Osteoblast (primary cell): Measurements from ENCODE around the gene MGAT4A. TPM values are rescaled to one million over a fixed set of nuclear protein-coding genes. Genes with fewer than 3 reads are reported as not detected.

Experiments
- DNase-seq: peaks from one replicate; pipeline ENCODE4 v3.0.0; 2011; ENCODE audit warnings: low spot score, mixed read lengths; ENCODE audit not compliant: insufficient read length; ENCODE audit errors: missing footprints
- H2AFZ ChIP-seq: 2 replicates; pipeline ENCODE4 v1.6.0; 2011; ENCODE audit warnings: mild to moderate bottlenecking, low read length
- H3K27ac ChIP-seq: 2 replicates; pipeline ENCODE4 v1.5.1; 2011; ENCODE audit warnings: mild to moderate bottlenecking, low read depth, low read length, moderate library complexity
- H3K27me3 ChIP-seq: 2 replicates; pipeline ENCODE4 v1.6.0; 2012; ENCODE audit warnings: mild to moderate bottlenecking, control low read depth, inconsistent platforms, low read length, moderate library complexity; ENCODE audit not compliant: insufficient read depth
- H3K36me3 ChIP-seq: 2 replicates; pipeline ENCODE4 v1.5.1; 2011; ENCODE audit warnings: mild to moderate bottlenecking, low read length, control low read depth, moderate library complexity; ENCODE audit not compliant: insufficient read depth
- H3K4me1 ChIP-seq: 2 replicates; pipeline ENCODE4 v1.5.1; 2011; ENCODE audit warnings: mild to moderate bottlenecking, low read length, control low read depth, moderate library complexity; ENCODE audit not compliant: insufficient read depth
- H3K4me2 ChIP-seq: 2 replicates; pipeline ENCODE4 v1.6.0; 2011; ENCODE audit warnings: mild to moderate bottlenecking, low read length; ENCODE audit not compliant: insufficient read depth
- H3K4me3 ChIP-seq: fragments of 200-600 bp; sonication (generic); 3 replicates; pipeline ENCODE4 v1.5.1; 2012; ENCODE audit warnings: mild to moderate bottlenecking, low read length, inconsistent platforms; ENCODE audit not compliant: insufficient read depth
- H3K79me2 ChIP-seq: 2 replicates; pipeline ENCODE4 v1.6.0; 2012; ENCODE audit warnings: mild to moderate bottlenecking, low read length, control low read depth, inconsistent platforms; ENCODE audit not compliant: insufficient read depth
- H3K9me3 ChIP-seq: 2 replicates; pipeline ENCODE4 v1.5.1; 2011; ENCODE audit warnings: low read depth, low read length, control low read depth
- H4K20me1 ChIP-seq: 2 replicates; pipeline ENCODE4 v1.6.0; 2012; ENCODE audit warnings: mild to moderate bottlenecking, low read length, control low read depth; ENCODE audit not compliant: insufficient read depth
- total RNA-seq: library from RNA; depleted of rRNA; stranded (reverse); fragments of >200 nt; gene quantifications from 2 replicates; pipeline ENCODE4 v1.2.3, GENCODE V29; 2012
- TF ChIP-seq, protein P1 (sequence below): IDR thresholded peaks from 2 replicates; pipeline ENCODE4 v1.5.1; 2011; ENCODE audit warnings: mild to moderate bottlenecking, low read depth, low read length, moderate library complexity; ENCODE audit errors: extremely low read depth

MGAT4A gene
- total RNA-seq, 1 donor = 0.36 TPM

DNA sequence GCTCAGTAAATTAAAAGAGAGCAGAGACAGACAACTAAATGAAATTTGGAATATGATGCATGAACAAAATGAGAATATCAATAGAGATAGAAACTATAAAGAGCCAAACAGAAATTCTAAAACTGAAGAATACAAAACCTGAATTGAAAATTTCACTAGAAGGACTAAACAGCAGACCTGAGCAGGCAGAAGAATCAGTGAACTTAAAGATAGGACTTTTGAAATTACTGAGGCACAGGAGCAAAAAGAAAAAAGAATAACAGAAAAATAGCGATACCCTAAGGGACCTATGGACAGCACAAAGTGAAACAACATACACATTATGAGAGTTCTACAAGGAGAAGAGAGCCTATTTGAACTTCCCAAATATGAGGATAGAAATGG is 80.9 kb downstream of the MGAT4A start:
- no peaks in the 10 kb centered on the region for H3K79me2 ChIP-seq
- H3K4me1 ChIP-seq = no peaks in the 10 kb centered on the region
- no peaks in the 10 kb centered on the region for H3K9me3 ChIP-seq
- H3K27me3 ChIP-seq = no peaks in the 10 kb centered on the region
- DNase-seq = no peak
- no peak overlapping the region for H3K27ac ChIP-seq
- no peak overlapping the region for H3K4me3 ChIP-seq
- no peak overlapping the region for H3K4me2 ChIP-seq
- no peak overlapping the region for H2AFZ ChIP-seq
- no peaks in the 10 kb centered on the region for H3K36me3 ChIP-seq
- no peaks in the 10 kb centered on the region for H4K20me1 ChIP-seq
- TF ChIP-seq, protein P1, sequence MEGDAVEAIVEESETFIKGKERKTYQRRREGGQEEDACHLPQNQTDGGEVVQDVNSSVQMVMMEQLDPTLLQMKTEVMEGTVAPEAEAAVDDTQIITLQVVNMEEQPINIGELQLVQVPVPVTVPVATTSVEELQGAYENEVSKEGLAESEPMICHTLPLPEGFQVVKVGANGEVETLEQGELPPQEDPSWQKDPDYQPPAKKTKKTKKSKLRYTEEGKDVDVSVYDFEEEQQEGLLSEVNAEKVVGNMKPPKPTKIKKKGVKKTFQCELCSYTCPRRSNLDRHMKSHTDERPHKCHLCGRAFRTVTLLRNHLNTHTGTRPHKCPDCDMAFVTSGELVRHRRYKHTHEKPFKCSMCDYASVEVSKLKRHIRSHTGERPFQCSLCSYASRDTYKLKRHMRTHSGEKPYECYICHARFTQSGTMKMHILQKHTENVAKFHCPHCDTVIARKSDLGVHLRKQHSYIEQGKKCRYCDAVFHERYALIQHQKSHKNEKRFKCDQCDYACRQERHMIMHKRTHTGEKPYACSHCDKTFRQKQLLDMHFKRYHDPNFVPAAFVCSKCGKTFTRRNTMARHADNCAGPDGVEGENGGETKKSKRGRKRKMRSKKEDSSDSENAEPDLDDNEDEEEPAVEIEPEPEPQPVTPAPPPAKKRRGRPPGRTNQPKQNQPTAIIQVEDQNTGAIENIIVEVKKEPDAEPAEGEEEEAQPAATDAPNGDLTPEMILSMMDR = no peak

DNA sequence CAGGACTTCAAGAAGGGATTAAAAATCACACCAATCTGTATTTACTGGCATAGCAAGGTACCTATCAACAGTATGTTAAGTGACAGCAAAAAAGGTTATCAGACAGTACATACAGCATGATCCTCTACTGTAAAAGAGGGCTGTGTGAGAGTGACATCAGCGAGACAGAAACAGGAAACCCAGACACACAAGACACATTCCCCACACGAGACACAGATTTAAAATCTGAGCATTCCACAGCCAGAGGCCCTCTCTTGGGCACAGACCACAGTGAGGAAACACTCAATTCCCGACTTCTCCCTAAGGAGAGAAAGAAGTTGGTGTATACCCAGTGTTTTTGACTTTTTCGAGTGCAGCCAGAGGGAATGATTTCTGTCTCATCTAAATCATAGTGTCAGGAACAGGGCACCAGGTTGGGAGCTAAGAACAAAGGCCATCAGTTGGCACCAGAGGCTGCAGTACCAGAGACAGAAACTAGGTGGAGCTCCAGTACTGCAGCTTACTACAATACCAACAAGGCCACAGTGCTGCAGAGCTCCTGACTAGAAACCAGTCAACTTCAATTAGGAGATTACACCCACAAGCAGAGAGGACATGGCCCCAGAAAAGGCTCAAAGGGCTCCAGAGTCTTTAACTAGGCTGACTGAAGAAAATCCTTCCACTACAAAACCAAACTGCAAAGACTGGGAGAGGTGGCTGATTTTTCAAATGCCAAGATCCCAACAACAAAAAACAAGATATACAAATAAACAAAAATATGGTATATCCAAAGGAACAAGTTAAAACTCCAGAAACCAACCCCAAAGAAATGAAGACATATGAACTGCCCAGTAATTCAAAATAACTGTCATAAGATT is 81.6 kb downstream of the MGAT4A start:
- Histone ChIP-seq H3K27ac (no peak overlapping the region), H4K20me1 (no peaks in the 10 kb centered on the region), H3K36me3 (no peaks in the 10 kb centered on the region), H3K4me1 (no peaks in the 10 kb centered on the region), H3K27me3 (no peaks in the 10 kb centered on the region), H3K4me3 (no peak overlapping the region), H3K79me2 (no peaks in the 10 kb centered on the region), H2AFZ (no peak overlapping the region), H3K9me3 (no peaks in the 10 kb centered on the region), H3K4me2 (no peak overlapping the region)
- TF ChIP-seq, protein P1 = peak; percentile 99
- DNase-seq = peak; percentile 80

DNA sequence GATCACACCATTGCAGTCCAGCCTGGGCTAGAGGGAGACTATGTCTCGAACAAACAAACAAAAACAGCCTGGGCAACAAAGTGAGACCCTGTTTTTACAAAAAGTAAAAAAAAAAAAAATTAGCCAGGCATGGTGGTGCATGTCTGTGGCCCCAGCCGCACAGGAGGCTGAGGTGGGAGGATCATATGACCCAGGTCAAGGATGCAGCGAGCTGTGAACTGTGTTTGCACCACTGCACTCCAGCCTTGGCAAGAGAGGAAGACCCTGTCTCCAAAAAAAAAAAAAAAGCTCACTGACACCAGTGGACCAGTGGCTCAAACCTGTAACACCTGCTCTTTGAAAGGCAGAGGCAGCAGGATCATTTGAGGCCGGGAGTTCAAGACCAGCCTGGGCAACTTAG is 82.5 kb downstream of the MGAT4A start:
- no peak for DNase-seq
- H3K79me2 ChIP-seq = no peaks in the 10 kb centered on the region
- H3K36me3 ChIP-seq = no peaks in the 10 kb centered on the region
- H3K4me3 ChIP-seq = no peak overlapping the region
- no peak overlapping the region for H3K27ac ChIP-seq
- no peaks in the 10 kb centered on the region for H4K20me1 ChIP-seq
- H3K4me2 ChIP-seq = no peak overlapping the region
- H3K27me3 ChIP-seq = peaks cover 2% of the 10 kb centered on the region
- H2AFZ ChIP-seq = no peak overlapping the region
- H3K4me1 ChIP-seq = no peaks in the 10 kb centered on the region
- no peaks in the 10 kb centered on the region for H3K9me3 ChIP-seq
- TF ChIP-seq, protein P1 = no peak

DNA sequence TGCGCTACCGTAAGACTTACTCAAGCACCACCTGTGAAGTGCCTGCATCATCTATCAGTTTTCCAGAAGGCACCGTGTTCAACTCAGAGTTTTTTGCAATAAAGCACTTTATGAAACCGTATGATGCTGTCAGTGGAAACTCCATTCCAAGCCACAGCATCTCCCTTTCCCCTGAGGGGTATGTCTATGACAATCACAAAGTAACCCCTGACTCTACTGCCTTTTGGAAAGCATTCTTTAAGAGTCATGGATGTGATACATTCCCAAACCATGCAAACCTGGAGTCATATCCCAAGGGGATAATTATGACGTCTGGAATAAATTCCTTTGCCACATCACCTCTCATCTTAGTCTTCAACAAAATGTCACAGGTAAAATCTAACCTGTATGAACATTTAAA is 83.3 kb downstream of the MGAT4A start:
- Histone ChIP-seq H3K27ac (no peak overlapping the region), H3K27me3 (peaks cover 5% of the 10 kb centered on the region), H3K4me1 (no peaks in the 10 kb centered on the region), H3K9me3 (no peaks in the 10 kb centered on the region), H3K4me2 (no peak overlapping the region), H3K4me3 (no peak overlapping the region), H2AFZ (no peak overlapping the region), H3K79me2 (no peaks in the 10 kb centered on the region), H3K36me3 (no peaks in the 10 kb centered on the region), H4K20me1 (no peaks in the 10 kb centered on the region)
- TF ChIP-seq, protein P1 = no peak
- no peak for DNase-seq
